Neural progenitor cell (in vitro differentiated cells): ENCODE data around the gene CREB5.

Experiments used
- EZH2 ChIP-seq: fragments of 200-600 bp; sonication (generic); IDR thresholded peaks from 2 replicates; pipeline ENCODE4 v1.6.1; 2017; ENCODE audit warnings: antibody characterized with exemption, mild to moderate bottlenecking, moderate library complexity
- EZH2phosphoT487 ChIP-seq: fragments of 200-600 bp; sonication (generic); IDR thresholded peaks from 2 replicates; pipeline ENCODE4 v1.6.1; 2017; ENCODE audit warnings: antibody characterized with exemption
- TF ChIP-seq, protein P1 (sequence below): fragments of 200-600 bp; sonication (generic); IDR thresholded peaks from 2 replicates; pipeline ENCODE4 v1.5.1; 2017; ENCODE audit warnings: antibody characterized with exemption, mild to moderate bottlenecking

DNA sequence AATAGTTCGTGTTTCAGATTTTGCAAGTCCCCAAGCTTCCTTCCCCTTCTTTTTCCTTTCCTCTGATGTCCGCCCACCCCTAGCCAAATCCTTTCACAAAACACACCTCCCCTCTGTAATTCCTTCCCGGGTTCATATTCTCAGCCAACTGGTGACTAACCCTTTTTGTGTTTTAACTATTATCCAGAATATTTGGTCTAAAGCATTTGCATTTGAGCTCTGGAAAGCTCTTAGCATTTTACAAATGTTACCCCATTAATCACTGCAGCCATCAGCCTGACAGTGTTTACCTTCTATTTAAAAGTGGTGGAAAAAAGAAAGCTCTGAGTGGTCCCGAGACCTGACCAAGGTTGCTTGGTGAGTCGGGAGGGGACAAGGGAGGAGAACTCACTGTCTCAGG, 139.0 kb downstream of the CREB5 start:
- TF ChIP-seq, protein P1, sequence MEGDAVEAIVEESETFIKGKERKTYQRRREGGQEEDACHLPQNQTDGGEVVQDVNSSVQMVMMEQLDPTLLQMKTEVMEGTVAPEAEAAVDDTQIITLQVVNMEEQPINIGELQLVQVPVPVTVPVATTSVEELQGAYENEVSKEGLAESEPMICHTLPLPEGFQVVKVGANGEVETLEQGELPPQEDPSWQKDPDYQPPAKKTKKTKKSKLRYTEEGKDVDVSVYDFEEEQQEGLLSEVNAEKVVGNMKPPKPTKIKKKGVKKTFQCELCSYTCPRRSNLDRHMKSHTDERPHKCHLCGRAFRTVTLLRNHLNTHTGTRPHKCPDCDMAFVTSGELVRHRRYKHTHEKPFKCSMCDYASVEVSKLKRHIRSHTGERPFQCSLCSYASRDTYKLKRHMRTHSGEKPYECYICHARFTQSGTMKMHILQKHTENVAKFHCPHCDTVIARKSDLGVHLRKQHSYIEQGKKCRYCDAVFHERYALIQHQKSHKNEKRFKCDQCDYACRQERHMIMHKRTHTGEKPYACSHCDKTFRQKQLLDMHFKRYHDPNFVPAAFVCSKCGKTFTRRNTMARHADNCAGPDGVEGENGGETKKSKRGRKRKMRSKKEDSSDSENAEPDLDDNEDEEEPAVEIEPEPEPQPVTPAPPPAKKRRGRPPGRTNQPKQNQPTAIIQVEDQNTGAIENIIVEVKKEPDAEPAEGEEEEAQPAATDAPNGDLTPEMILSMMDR = no peak
- TF ChIP-seq EZH2 (no peak), EZH2phosphoT487 (no peak)
